HEK293 (cell line): Measurements from ENCODE around the gene CLEC12A.
A peak's percentile ranks its signal among the peaks of the same experiment; 100 is the strongest.

ENCODE experiments used
- CTCF ChIA-PET: fragments of 350-600 bp; formaldehyde crosslinking; extraction: SDS; loops from one replicate; lab custom pipeline; 2021; ENCODE audit warnings: antibody characterized with exemption; lab: Yijun Ruan, JAX
- POLR2A ChIA-PET: fragments of 300-600 bp; formaldehyde crosslinking; extraction: SDS; loops from one replicate; lab custom pipeline; 2020; ENCODE audit warnings: antibody characterized with exemption, inconsistent platforms; lab: Yijun Ruan, JAX
- H3K27ac ChIP-seq: fragments of 200-500 bp; sonication (Bioruptor generic); 2 replicates; pipeline ENCODE4 v1.5.1; 2014; ENCODE audit warnings: low read depth, low read length, control low read depth, inconsistent platforms; ENCODE audit errors: extremely low read depth
- H3K36me3 ChIP-seq, 2 experiments: fragments of 200-500 bp in 1 of 2; sonication (Bioruptor generic) in 1 of 2; 1 replicate in 1 of 2; 2 replicates in 1 of 2; pipeline ENCODE4 v1.5.1; 2014 to 2017; ENCODE audit warnings: inconsistent platforms in 2 of 2, low read length in 2 of 2; ENCODE audit not compliant: control insufficient read depth in 2 of 2, insufficient read depth in 1 of 2
- H3K4me1 ChIP-seq: fragments of 200-500 bp; sonication (Bioruptor generic); 2 replicates; pipeline ENCODE4 v1.5.1; 2014; ENCODE audit warnings: mild to moderate bottlenecking, low read length, inconsistent platforms; ENCODE audit not compliant: control insufficient read depth, insufficient read depth
- H3K4me3 ChIP-seq: 2 replicates; pipeline ENCODE4 v1.5.1; 2011; ENCODE audit warnings: low read depth, mild to moderate bottlenecking, control low read depth, low read length, moderate library complexity
- H3K9me3 ChIP-seq: fragments of 200-500 bp; sonication (Bioruptor generic); 2 replicates; pipeline ENCODE4 v1.5.1; 2014; ENCODE audit warnings: low read depth, low read length, inconsistent platforms; ENCODE audit not compliant: control insufficient read depth, insufficient read depth
- BCL11A ChIP-seq: fragments of 450-650 bp; formaldehyde crosslinking; IDR thresholded peaks from 2 replicates; pipeline ENCODE4 v1.5.1; 2016; ENCODE audit warnings: low read depth, missing biosample characterization, missing genetic modification characterization
- GLIS1 ChIP-seq: fragments of 450-650 bp; formaldehyde crosslinking; IDR thresholded peaks from 2 replicates; pipeline ENCODE4 v1.5.1; 2016; ENCODE audit warnings: missing biosample characterization, missing genetic modification characterization
- GLIS2 ChIP-seq: fragments of 450-650 bp; formaldehyde crosslinking; IDR thresholded peaks from 2 replicates; pipeline ENCODE4 v1.5.1; 2016; ENCODE audit warnings: missing biosample characterization, missing genetic modification characterization
- HOXA7 ChIP-seq: sonication (generic); formaldehyde crosslinking; IDR thresholded peaks from 2 replicates; pipeline ENCODE4 v1.8.1; 2022; ENCODE audit warnings: missing genetic modification reagents, borderline replicate concordance
- HOXC10 ChIP-seq: sonication (generic); formaldehyde crosslinking; IDR thresholded peaks from 2 replicates; pipeline ENCODE4 v1.8.1; 2023; ENCODE audit warnings: mild to moderate bottlenecking, missing genetic modification reagents
- KLF8 ChIP-seq: fragments of 450-650 bp; formaldehyde crosslinking; IDR thresholded peaks from 2 replicates; pipeline ENCODE4 v1.5.1; 2016; ENCODE audit warnings: missing biosample characterization, missing genetic modification characterization
- SALL2 ChIP-seq: fragments of 450-650 bp; formaldehyde crosslinking; IDR thresholded peaks from 2 replicates; pipeline ENCODE4 v1.5.0; 2017; ENCODE audit warnings: missing biosample characterization, mild to moderate bottlenecking, missing genetic modification characterization, borderline replicate concordance
- SP2 ChIP-seq: fragments of 450-650 bp; formaldehyde crosslinking; IDR thresholded peaks from 2 replicates; pipeline ENCODE4 v1.5.1; 2016; ENCODE audit warnings: missing biosample characterization, missing genetic modification characterization
- ZBTB1 ChIP-seq: fragments of 450-650 bp; formaldehyde crosslinking; IDR thresholded peaks from 2 replicates; pipeline ENCODE4 v1.5.1; 2016; ENCODE audit warnings: missing biosample characterization, missing genetic modification characterization
- ZBTB17 ChIP-seq: fragments of 450-650 bp; formaldehyde crosslinking; IDR thresholded peaks from 2 replicates; pipeline ENCODE4 v1.5.1; 2016; ENCODE audit warnings: missing biosample characterization, missing genetic modification characterization
- ZBTB48 ChIP-seq: fragments of 450-650 bp; formaldehyde crosslinking; IDR thresholded peaks from 2 replicates; pipeline ENCODE4 v1.5.1; 2016; ENCODE audit warnings: missing biosample characterization, missing genetic modification characterization
- ZFP37 ChIP-seq: fragments of 450-650 bp; formaldehyde crosslinking; IDR thresholded peaks from 2 replicates; pipeline ENCODE4 v1.5.1; 2016; ENCODE audit warnings: missing biosample characterization, missing genetic modification characterization
- ZNF157 ChIP-seq: fragments of 450-650 bp; formaldehyde crosslinking; IDR thresholded peaks from 2 replicates; pipeline ENCODE4 v1.5.1; 2016; ENCODE audit warnings: missing biosample characterization, missing genetic modification characterization
- ZNF266 ChIP-seq: fragments of 450-650 bp; formaldehyde crosslinking; IDR thresholded peaks from 2 replicates; pipeline ENCODE4 v1.5.1; 2016; ENCODE audit warnings: missing biosample characterization, missing genetic modification characterization, low read depth
- ZNF416 ChIP-seq: fragments of 450-650 bp; formaldehyde crosslinking; IDR thresholded peaks from 2 replicates; pipeline ENCODE4 v1.5.1; 2016; ENCODE audit warnings: missing biosample characterization, missing genetic modification characterization
- ZNF600 ChIP-seq: fragments of 450-650 bp; formaldehyde crosslinking; IDR thresholded peaks from 2 replicates; pipeline ENCODE4 v1.5.1; 2016; ENCODE audit warnings: missing biosample characterization, missing genetic modification characterization
- ZNF629 ChIP-seq: fragments of 450-650 bp; formaldehyde crosslinking; IDR thresholded peaks from 2 replicates; pipeline ENCODE4 v1.5.1; 2017; ENCODE audit warnings: missing biosample characterization, missing genetic modification characterization
- ZNF670 ChIP-seq: fragments of 450-650 bp; formaldehyde crosslinking; IDR thresholded peaks from 2 replicates; pipeline ENCODE4 v1.5.1; 2016; ENCODE audit warnings: missing biosample characterization, missing genetic modification characterization, low read depth
- ZNF837 ChIP-seq: fragments of 450-650 bp; formaldehyde crosslinking; IDR thresholded peaks from 2 replicates; pipeline ENCODE4 v1.5.1; 2016; ENCODE audit warnings: missing biosample characterization, missing genetic modification characterization
- ZSCAN16 ChIP-seq: fragments of 450-650 bp; formaldehyde crosslinking; IDR thresholded peaks from 2 replicates; pipeline ENCODE4 v1.5.1; 2016; ENCODE audit warnings: missing biosample characterization, missing genetic modification characterization
- ZSCAN23 ChIP-seq: fragments of 450-650 bp; formaldehyde crosslinking; IDR thresholded peaks from 2 replicates; pipeline ENCODE4 v1.5.1; 2016; ENCODE audit warnings: missing biosample characterization, missing genetic modification characterization
- ZXDB ChIP-seq: fragments of 450-650 bp; formaldehyde crosslinking; IDR thresholded peaks from 2 replicates; pipeline ENCODE4 v1.5.1; 2016; ENCODE audit warnings: missing biosample characterization, missing genetic modification characterization
- TF ChIP-seq, protein P1 (sequence below): fragments of 450-650 bp; formaldehyde crosslinking; IDR thresholded peaks from 2 replicates; pipeline ENCODE4 v1.5.1; 2016; ENCODE audit warnings: missing biosample characterization, missing genetic modification characterization, low read depth
- TF ChIP-seq, protein P2 (sequence below): IDR thresholded peaks from 2 replicates; pipeline ENCODE4 v1.6.1; 2011; ENCODE audit warnings: mild to moderate bottlenecking, low read depth, low read length, borderline replicate concordance
- TF ChIP-seq, protein P3 (sequence below): fragments of 450-650 bp; formaldehyde crosslinking; IDR thresholded peaks from 2 replicates; pipeline ENCODE4 v1.5.1; 2016; ENCODE audit warnings: missing biosample characterization, missing genetic modification characterization
- TF ChIP-seq, protein P4 (sequence below): fragments of 450-650 bp; formaldehyde crosslinking; IDR thresholded peaks from 2 replicates; pipeline ENCODE4 v1.5.1; 2017; ENCODE audit warnings: missing biosample characterization, missing genetic modification characterization
- TF ChIP-seq, protein P5 (sequence below): fragments of 450-650 bp; formaldehyde crosslinking; IDR thresholded peaks from 2 replicates; pipeline ENCODE4 v1.5.1; 2016; ENCODE audit warnings: missing biosample characterization, missing genetic modification characterization
- TF ChIP-seq, protein P6 (sequence below): fragments of 450-650 bp; formaldehyde crosslinking; IDR thresholded peaks from 2 replicates; pipeline ENCODE4 v1.5.1; 2016; ENCODE audit warnings: missing biosample characterization, missing genetic modification characterization
- TF ChIP-seq, protein P7 (sequence below): fragments of 450-650 bp; formaldehyde crosslinking; IDR thresholded peaks from 2 replicates; pipeline ENCODE4 v1.5.1; 2016; ENCODE audit warnings: missing biosample characterization, missing genetic modification characterization

The CLEC12A gene

DNA sequence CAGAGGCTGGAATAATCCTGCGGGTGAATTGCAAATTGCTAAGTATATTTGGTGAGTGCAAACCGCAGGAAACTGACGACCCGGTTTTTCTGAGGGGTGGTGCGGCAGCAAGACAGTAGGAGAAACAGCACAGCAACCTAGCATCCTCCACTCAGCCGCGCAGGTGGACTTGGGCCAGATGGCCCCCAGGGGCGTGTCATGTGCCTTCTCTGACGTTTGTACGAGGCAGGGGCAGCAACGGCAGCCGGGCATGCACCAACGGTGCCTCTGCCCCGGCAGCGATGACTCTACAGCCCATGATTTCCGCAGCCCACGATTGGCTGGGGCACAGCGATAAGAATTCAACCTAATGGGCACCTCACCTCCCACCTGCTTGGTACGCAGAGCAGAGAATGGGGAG is 28.0 kb upstream of the CLEC12A start:
- CTCF ChIA-PET: no interaction called here
- TF ChIP-seq ZNF837 (tag by site-specific recombination) (no peak), ZSCAN16 (no peak), SP2 (tag by site-specific recombination) (peak; percentile 39), SALL2 (tag by site-specific recombination) (no peak), GLIS2 (tag by site-specific recombination) (peak; percentile 22; the same call in 1 of the 2 replicates), ZBTB48 (tag by site-specific recombination) (no peak), GLIS1 (tag by site-specific recombination) (peak; percentile 92), HOXA7 (no peak), ZXDB (tag by site-specific recombination) (0 out of 2 replicates have a peak, but pooled peaks have one; percentile 22), ZNF157 (no peak), ZNF266 (tag by site-specific recombination) (no peak), ZNF600 (tag by site-specific recombination) (peak; percentile 61), ZNF670 (tag by site-specific recombination) (no peak), ZNF416 (tag by site-specific recombination) (no peak), ZSCAN23 (tag by site-specific recombination) (no peak), HOXC10 (CRISPR knock-in tag) (no peak), ZFP37 (tag by site-specific recombination) (no peak), ZBTB1 (tag by site-specific recombination) (no peak), ZBTB17 (peak; percentile 86), BCL11A (tag by site-specific recombination) (no peak), ZNF629 (tag by site-specific recombination) (peak; percentile 71), KLF8 (tag by site-specific recombination) (peak; percentile 41; the same call in 1 of the 2 replicates)
- TF ChIP-seq, protein P1, sequence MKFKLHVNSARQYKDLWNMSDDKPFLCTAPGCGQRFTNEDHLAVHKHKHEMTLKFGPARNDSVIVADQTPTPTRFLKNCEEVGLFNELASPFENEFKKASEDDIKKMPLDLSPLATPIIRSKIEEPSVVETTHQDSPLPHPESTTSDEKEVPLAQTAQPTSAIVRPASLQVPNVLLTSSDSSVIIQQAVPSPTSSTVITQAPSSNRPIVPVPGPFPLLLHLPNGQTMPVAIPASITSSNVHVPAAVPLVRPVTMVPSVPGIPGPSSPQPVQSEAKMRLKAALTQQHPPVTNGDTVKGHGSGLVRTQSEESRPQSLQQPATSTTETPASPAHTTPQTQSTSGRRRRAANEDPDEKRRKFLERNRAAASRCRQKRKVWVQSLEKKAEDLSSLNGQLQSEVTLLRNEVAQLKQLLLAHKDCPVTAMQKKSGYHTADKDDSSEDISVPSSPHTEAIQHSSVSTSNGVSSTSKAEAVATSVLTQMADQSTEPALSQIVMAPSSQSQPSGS: no peak
- TF ChIP-seq, protein P2, sequence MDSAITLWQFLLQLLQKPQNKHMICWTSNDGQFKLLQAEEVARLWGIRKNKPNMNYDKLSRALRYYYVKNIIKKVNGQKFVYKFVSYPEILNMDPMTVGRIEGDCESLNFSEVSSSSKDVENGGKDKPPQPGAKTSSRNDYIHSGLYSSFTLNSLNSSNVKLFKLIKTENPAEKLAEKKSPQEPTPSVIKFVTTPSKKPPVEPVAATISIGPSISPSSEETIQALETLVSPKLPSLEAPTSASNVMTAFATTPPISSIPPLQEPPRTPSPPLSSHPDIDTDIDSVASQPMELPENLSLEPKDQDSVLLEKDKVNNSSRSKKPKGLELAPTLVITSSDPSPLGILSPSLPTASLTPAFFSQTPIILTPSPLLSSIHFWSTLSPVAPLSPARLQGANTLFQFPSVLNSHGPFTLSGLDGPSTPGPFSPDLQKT: no peak
- TF ChIP-seq, protein P3, sequence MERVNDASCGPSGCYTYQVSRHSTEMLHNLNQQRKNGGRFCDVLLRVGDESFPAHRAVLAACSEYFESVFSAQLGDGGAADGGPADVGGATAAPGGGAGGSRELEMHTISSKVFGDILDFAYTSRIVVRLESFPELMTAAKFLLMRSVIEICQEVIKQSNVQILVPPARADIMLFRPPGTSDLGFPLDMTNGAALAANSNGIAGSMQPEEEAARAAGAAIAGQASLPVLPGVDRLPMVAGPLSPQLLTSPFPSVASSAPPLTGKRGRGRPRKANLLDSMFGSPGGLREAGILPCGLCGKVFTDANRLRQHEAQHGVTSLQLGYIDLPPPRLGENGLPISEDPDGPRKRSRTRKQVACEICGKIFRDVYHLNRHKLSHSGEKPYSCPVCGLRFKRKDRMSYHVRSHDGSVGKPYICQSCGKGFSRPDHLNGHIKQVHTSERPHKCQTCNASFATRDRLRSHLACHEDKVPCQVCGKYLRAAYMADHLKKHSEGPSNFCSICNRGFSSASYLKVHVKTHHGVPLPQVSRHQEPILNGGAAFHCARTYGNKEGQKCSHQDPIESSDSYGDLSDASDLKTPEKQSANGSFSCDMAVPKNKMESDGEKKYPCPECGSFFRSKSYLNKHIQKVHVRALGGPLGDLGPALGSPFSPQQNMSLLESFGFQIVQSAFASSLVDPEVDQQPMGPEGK (tag by site-specific recombination): peak; percentile 78
- TF ChIP-seq, protein P4, sequence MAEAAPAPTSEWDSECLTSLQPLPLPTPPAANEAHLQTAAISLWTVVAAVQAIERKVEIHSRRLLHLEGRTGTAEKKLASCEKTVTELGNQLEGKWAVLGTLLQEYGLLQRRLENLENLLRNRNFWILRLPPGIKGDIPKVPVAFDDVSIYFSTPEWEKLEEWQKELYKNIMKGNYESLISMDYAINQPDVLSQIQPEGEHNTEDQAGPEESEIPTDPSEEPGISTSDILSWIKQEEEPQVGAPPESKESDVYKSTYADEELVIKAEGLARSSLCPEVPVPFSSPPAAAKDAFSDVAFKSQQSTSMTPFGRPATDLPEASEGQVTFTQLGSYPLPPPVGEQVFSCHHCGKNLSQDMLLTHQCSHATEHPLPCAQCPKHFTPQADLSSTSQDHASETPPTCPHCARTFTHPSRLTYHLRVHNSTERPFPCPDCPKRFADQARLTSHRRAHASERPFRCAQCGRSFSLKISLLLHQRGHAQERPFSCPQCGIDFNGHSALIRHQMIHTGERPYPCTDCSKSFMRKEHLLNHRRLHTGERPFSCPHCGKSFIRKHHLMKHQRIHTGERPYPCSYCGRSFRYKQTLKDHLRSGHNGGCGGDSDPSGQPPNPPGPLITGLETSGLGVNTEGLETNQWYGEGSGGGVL (tag by site-specific recombination): no peak
- TF ChIP-seq, protein P5, sequence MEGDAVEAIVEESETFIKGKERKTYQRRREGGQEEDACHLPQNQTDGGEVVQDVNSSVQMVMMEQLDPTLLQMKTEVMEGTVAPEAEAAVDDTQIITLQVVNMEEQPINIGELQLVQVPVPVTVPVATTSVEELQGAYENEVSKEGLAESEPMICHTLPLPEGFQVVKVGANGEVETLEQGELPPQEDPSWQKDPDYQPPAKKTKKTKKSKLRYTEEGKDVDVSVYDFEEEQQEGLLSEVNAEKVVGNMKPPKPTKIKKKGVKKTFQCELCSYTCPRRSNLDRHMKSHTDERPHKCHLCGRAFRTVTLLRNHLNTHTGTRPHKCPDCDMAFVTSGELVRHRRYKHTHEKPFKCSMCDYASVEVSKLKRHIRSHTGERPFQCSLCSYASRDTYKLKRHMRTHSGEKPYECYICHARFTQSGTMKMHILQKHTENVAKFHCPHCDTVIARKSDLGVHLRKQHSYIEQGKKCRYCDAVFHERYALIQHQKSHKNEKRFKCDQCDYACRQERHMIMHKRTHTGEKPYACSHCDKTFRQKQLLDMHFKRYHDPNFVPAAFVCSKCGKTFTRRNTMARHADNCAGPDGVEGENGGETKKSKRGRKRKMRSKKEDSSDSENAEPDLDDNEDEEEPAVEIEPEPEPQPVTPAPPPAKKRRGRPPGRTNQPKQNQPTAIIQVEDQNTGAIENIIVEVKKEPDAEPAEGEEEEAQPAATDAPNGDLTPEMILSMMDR (tag by site-specific recombination): no peak
- TF ChIP-seq, protein P6, sequence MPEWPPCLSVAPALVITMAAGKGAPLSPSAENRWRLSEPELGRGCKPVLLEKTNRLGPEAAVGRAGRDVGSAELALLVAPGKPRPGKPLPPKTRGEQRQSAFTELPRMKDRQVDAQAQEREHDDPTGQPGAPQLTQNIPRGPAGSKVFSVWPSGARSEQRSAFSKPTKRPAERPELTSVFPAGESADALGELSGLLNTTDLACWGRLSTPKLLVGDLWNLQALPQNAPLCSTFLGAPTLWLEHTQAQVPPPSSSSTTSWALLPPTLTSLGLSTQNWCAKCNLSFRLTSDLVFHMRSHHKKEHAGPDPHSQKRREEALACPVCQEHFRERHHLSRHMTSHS: no peak
- TF ChIP-seq, protein P7, sequence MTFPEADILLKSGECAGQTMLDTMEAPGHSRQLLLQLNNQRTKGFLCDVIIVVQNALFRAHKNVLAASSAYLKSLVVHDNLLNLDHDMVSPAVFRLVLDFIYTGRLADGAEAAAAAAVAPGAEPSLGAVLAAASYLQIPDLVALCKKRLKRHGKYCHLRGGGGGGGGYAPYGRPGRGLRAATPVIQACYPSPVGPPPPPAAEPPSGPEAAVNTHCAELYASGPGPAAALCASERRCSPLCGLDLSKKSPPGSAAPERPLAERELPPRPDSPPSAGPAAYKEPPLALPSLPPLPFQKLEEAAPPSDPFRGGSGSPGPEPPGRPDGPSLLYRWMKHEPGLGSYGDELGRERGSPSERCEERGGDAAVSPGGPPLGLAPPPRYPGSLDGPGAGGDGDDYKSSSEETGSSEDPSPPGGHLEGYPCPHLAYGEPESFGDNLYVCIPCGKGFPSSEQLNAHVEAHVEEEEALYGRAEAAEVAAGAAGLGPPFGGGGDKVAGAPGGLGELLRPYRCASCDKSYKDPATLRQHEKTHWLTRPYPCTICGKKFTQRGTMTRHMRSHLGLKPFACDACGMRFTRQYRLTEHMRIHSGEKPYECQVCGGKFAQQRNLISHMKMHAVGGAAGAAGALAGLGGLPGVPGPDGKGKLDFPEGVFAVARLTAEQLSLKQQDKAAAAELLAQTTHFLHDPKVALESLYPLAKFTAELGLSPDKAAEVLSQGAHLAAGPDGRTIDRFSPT (tag by site-specific recombination): peak; percentile 52

More for the DNA sequence above, 28.0 kb upstream of the CLEC12A start:
- no peaks in the 10 kb centered on the region; the same call in 1 of the 2 replicates for H3K9me3 ChIP-seq
- no peak overlapping the region for H3K27ac ChIP-seq
- POLR2A ChIA-PET: no interaction called here
- H3K4me3 ChIP-seq: no peak overlapping the region
- H3K36me3 ChIP-seq: no peaks in the 10 kb centered on the region
- H3K4me1 ChIP-seq: no peaks in the 10 kb centered on the region; the same call in 1 of the 2 replicates
